HCT116 (cell line): Measurements from ENCODE around the gene CELA2B. TPM values are rescaled to one million over a fixed set of nuclear protein-coding genes. Genes with fewer than 3 reads are reported as not detected.
A peak's percentile ranks its signal among the peaks of the same experiment; 100 is the strongest.
"Not testable (repeated sequence)": the region's sequence is repeated elsewhere in the genome, so short reads cannot be mapped to it uniquely, and the experiment has no call there.

Source experiments
- ATAC-seq: fragments of 200-7000 bp; cut with Tn5 transposase; 2 replicates; pipeline ENCODE4 v1.9.1; 2020; ENCODE audit warnings: mild to moderate bottlenecking, moderate library complexity
- BruUV-seq: library from RNA; stranded (reverse); fragments of 400-500 nt; replicated peaks from 2 replicates; lab custom pipeline; 2021; lab: Mats Ljungman, UMichigan
- CTCF ChIA-PET: fragments of 300-600 bp; sonication (Branson Sonifier 250); formaldehyde crosslinking; loops from one replicate; lab custom pipeline; 2021; ENCODE audit warnings: antibody characterized with exemption; lab: Charles Lee
- POLR2A ChIA-PET: fragments of 300-600, 350-600 bp; sonication (Branson Sonifier 250); formaldehyde crosslinking; loops from one replicate; lab custom pipeline; 2021; ENCODE audit warnings: antibody characterized with exemption; lab: Charles Lee
- RAD21 ChIA-PET, 2 experiments: fragments of 300-600 bp; sonication (Branson Sonifier 250); formaldehyde crosslinking; loops; one replicate each; lab custom pipeline; 2023; ENCODE audit warnings: low total read pairs in 2 of 2; ENCODE audit not compliant: uncharacterized antibody in 2 of 2, unreplicated experiment in 2 of 2, low non-redundant PET in 1 of 2; lab: Charles Lee
- DNase-seq: peaks from one replicate; pipeline ENCODE4 v3.0.0-alpha.2; 2010; ENCODE audit warnings: low read depth, low spot score
- H2AFZ ChIP-seq: fragments of 200-600 bp; shearing (Covaris generic), sonication (generic); 2 replicates; pipeline ENCODE4 v1.6.1; 2017; ENCODE audit warnings: low read depth, mixed run types, mixed read lengths, antibody characterized with exemption, low read length; ENCODE audit not compliant: poor library complexity, severe bottlenecking
- H3K27ac ChIP-seq: 2 replicates; pipeline ENCODE4 v1.5.1; 2012; ENCODE audit warnings: low read depth, low read length
- H3K27me3 ChIP-seq: fragments of 200-600 bp; sonication (generic); 2 replicates; pipeline ENCODE4 v1.6.1; 2016; ENCODE audit warnings: mixed run types, low read length, mixed read lengths; ENCODE audit not compliant: insufficient read depth
- H3K36me3 ChIP-seq, 2 experiments: fragments of 200-500 bp in 1 of 2; fragments of 200-600 bp in 1 of 2; sonication (Bioruptor generic) in 1 of 2; sonication (generic) in 1 of 2; 2 replicates each; pipeline versions ENCODE4 v1.5.1 to v1.6.1; 2014 to 2016; ENCODE audit warnings: low read length in 2 of 2, inconsistent platforms in 1 of 2, mixed read lengths in 1 of 2, mixed run types in 1 of 2; ENCODE audit not compliant: insufficient read depth in 2 of 2, control insufficient read depth in 1 of 2
- H3K4me1 ChIP-seq, 2 experiments: fragments of 200-600 bp in 1 of 2; sonication (generic) in 1 of 2; 2 replicates each; pipeline versions ENCODE4 v1.5.1 to v1.6.1; 2012 to 2017; ENCODE audit warnings: low read length in 2 of 2, inconsistent platforms in 1 of 2, mild to moderate bottlenecking in 1 of 2, mixed read lengths in 1 of 2, mixed run types in 1 of 2, moderate library complexity in 1 of 2; ENCODE audit not compliant: insufficient read depth in 2 of 2, control insufficient read depth in 1 of 2
- H3K4me2 ChIP-seq: fragments of 200-600 bp; sonication (generic); 2 replicates; pipeline ENCODE4 v1.6.1; 2017; ENCODE audit warnings: mixed run types, low read length, mixed read lengths
- H3K4me3 ChIP-seq, 2 experiments: fragments of 200-600 bp in 1 of 2; sonication (generic) in 1 of 2; replicated peaks in 1 of 2; 2 replicates each; pipeline ENCODE4 v1.5.1; 2011 to 2016; ENCODE audit warnings: low read length in 2 of 2, control low read depth in 1 of 2, low read depth in 1 of 2, mild to moderate bottlenecking in 1 of 2, mixed read lengths in 1 of 2, mixed run types in 1 of 2
- H3K79me2 ChIP-seq: fragments of 200-600 bp; sonication (generic); 2 replicates; pipeline ENCODE4 v1.6.1; 2017; ENCODE audit warnings: mild to moderate bottlenecking, mixed run types, low read length, moderate library complexity, mixed read lengths; ENCODE audit not compliant: insufficient read depth
- H3K9ac ChIP-seq: fragments of 200-600 bp; sonication (generic); 2 replicates; pipeline ENCODE4 v1.6.1; 2016; ENCODE audit warnings: low read length, mixed read lengths
- H3K9me2 ChIP-seq: fragments of 200-600 bp; sonication (generic), shearing (Covaris generic); 2 replicates; pipeline ENCODE4 v1.6.1; 2017; ENCODE audit warnings: mixed run types, mild to moderate bottlenecking, moderate library complexity; ENCODE audit not compliant: insufficient read depth
- H3K9me3 ChIP-seq, 2 experiments: fragments of 200-500 bp in 1 of 2; fragments of 200-600 bp in 1 of 2; sonication (Bioruptor generic) in 1 of 2; sonication (generic) in 1 of 2; 2 replicates each; pipeline ENCODE4 v1.6.1; 2014 to 2017; ENCODE audit warnings: low read length in 2 of 2, mixed read lengths in 2 of 2, inconsistent platforms in 1 of 2, low read depth in 1 of 2, mild to moderate bottlenecking in 1 of 2, mixed run types in 1 of 2, moderate library complexity in 1 of 2; ENCODE audit not compliant: control insufficient read depth in 1 of 2, insufficient read depth in 1 of 2
- H4K20me1 ChIP-seq: fragments of 200-600 bp; sonication (generic), shearing (Covaris generic); 2 replicates; pipeline ENCODE4 v1.6.1; 2017; ENCODE audit warnings: mixed run types, mild to moderate bottlenecking, moderate library complexity; ENCODE audit not compliant: insufficient read depth
- CEBPB ChIP-seq: IDR thresholded peaks from 2 replicates; pipeline ENCODE4 v1.6.1; 2012; ENCODE audit warnings: low read depth
- JUND ChIP-seq: IDR thresholded peaks from 2 replicates; pipeline ENCODE4 v1.6.1; 2012
- POLR2AphosphoS5 ChIP-seq: IDR thresholded peaks from 2 replicates; pipeline ENCODE4 v1.6.1; 2011; ENCODE audit warnings: mild to moderate bottlenecking, low read depth, low read length, moderate library complexity
- intact Hi-C: fragments of 100-400 bp; cut with micrococcal nuclease; formaldehyde crosslinking; loops from 2 replicates; pipeline ENCODE4 v1.10.0; 2022
- total RNA-seq: library from RNA; stranded (reverse); gene quantifications from one replicate; pipeline ENCODE4 v1.2.1, GENCODE V29; 2021; ENCODE audit not compliant: unreplicated experiment
- TF ChIP-seq, protein P1 (sequence below): IDR thresholded peaks from 2 replicates; pipeline ENCODE4 v1.6.1; 2012
- TF ChIP-seq, protein P2 (sequence below), 3 experiments: fragments of 200-600 bp in 1 of 3; sonication (generic) in 1 of 3; IDR thresholded peaks in 2 of 3; conservative IDR thresholded peaks in 1 of 3; 2 replicates each; pipeline ENCODE4 v1.5.1; 2012 to 2017; ENCODE audit warnings: low read depth in 2 of 3, low read length in 2 of 3, antibody characterized with exemption in 1 of 3, borderline replicate concordance in 1 of 3, control low read depth in 1 of 3, mild to moderate bottlenecking in 1 of 3, mixed read lengths in 1 of 3, mixed run types in 1 of 3, moderate library complexity in 1 of 3; ENCODE audit not compliant: insufficient read depth in 1 of 3

The CELA2B gene
- total RNA-seq, 1 experiment from 2014 or later = not detected

DNA sequence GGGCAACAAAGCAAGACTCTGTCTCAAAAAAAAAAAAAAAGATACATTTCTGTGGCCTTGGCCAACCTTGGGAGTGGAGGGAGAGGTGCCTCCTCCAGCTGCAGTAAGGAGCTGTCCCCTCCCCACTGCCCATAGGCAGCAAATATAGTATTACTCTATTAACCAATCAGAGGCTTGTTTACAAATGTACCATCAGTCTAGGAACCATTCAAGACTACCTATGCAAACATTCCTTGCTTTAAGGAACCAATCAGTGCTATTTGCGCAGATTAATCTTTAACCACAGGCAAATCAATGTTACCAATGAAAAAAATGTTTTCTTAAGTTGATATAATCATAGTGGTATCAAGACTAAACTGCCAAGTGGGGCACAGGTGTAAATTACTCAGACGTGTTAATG, 18.3 kb upstream of the CELA2B start:
- H3K9me2 ChIP-seq = no peaks in the 10 kb centered on the region
- no peaks in the 10 kb centered on the region for H3K27me3 ChIP-seq
- no peaks in the 10 kb centered on the region for H3K36me3 ChIP-seq
- intact Hi-C loops = no loop called here
- H3K79me2 ChIP-seq = no peaks in the 10 kb centered on the region
- no peaks in the 10 kb centered on the region for H4K20me1 ChIP-seq
- no peak overlapping the region for H3K4me3 ChIP-seq
- H3K4me1 ChIP-seq = peaks cover 3 to 10% of the 10 kb centered on the region in 2 experiments; a peak in 3 of 4 replicates
- POLR2A ChIA-PET = no interaction called here
- 0 out of 2 replicates have a peak, but pooled peaks have one; percentile 48 for ATAC-seq
- TF ChIP-seq, protein P1, sequence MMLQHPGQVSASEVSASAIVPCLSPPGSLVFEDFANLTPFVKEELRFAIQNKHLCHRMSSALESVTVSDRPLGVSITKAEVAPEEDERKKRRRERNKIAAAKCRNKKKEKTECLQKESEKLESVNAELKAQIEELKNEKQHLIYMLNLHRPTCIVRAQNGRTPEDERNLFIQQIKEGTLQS = no peak
- TF ChIP-seq, protein P2, sequence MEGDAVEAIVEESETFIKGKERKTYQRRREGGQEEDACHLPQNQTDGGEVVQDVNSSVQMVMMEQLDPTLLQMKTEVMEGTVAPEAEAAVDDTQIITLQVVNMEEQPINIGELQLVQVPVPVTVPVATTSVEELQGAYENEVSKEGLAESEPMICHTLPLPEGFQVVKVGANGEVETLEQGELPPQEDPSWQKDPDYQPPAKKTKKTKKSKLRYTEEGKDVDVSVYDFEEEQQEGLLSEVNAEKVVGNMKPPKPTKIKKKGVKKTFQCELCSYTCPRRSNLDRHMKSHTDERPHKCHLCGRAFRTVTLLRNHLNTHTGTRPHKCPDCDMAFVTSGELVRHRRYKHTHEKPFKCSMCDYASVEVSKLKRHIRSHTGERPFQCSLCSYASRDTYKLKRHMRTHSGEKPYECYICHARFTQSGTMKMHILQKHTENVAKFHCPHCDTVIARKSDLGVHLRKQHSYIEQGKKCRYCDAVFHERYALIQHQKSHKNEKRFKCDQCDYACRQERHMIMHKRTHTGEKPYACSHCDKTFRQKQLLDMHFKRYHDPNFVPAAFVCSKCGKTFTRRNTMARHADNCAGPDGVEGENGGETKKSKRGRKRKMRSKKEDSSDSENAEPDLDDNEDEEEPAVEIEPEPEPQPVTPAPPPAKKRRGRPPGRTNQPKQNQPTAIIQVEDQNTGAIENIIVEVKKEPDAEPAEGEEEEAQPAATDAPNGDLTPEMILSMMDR (IDR thresholded peaks at IDR 0.05 in 2 of 3, conservative IDR thresholded peaks at IDR 0.05 in 1 of 3; ENCODE audit: borderline replicate concordance in 1 of 3, insufficient read depth in 1 of 3, low read depth in 2 of 3, low read length in 2 of 3) = no peak
- no peak for TF ChIP-seq POLR2AphosphoS5
- no peak for TF ChIP-seq CEBPB
- no peak for TF ChIP-seq JUND
- TF ChIP-seq, all 23 proteins: peak for 0
- no peak for DNase-seq
- no peak overlapping the region for H3K27ac ChIP-seq
- no peak overlapping the region for H2AFZ ChIP-seq
- ChIA-PET RAD21 (no interaction called here), CTCF (no interaction called here)
- no peaks in the 10 kb centered on the region for H3K9me3 ChIP-seq
- BruUV-seq = no TSS peak
- H3K9ac ChIP-seq = no peak overlapping the region
- H3K4me2 ChIP-seq = no peak overlapping the region

- H3K9ac ChIP-seq, H3K27me3 ChIP-seq, H3K4me1 ChIP-seq, CTCF ChIA-PET, H3K27ac ChIP-seq, POLR2A ChIA-PET, BruUV-seq, H3K4me2 ChIP-seq, H3K79me2 ChIP-seq, H4K20me1 ChIP-seq, RAD21 ChIA-PET, ATAC-seq, H3K9me3 ChIP-seq, H3K36me3 ChIP-seq, H3K9me2 ChIP-seq, intact Hi-C loops, H3K4me3 ChIP-seq, H2AFZ ChIP-seq, DNase-seq: not testable (repeated sequence)
These were observed 17.5 kb upstream of the CELA2B start for GRCh38 chr1:15458388-15458787.
